ENCODE measurements around the gene CD247. TPM values are rescaled to one million over a fixed set of nuclear protein-coding genes. Genes with fewer than 3 reads are reported as not detected.

The CD247 gene
- total and polyA plus RNA-seq, 10 of the 15 experiments (the other 5 are each of a cell fraction or from before 2014, with no cell fraction given) = 0.10 to 0.77 (median 0.30) TPM

DNA sequence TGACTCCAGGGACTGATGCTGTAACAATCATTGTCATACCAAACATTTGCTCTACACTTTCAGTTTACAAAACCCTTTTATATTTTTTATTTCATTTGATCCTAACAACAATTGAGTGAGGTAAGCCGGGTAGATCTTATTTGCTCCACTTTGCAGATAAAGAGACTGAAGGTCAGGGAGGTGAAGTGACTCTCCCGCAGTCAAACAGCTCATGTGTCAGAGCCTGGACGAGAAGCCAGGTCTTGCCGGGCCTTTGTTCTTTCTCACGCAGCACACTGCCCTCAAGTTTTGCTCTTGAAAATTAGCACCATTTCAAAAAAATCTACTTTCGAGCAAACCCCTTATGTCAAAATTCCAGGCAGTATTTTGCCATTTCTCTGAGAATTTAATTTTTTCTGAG lies 65.2 kb downstream of the CD247 start:
- Histone ChIP-seq H3K36me3 (ENCODE audit: control insufficient read depth in 2 of 2, insufficient read depth in 2 of 2, low read length in 1 of 2) (no peaks in the 10 kb centered on the region), H4K20me1 (ENCODE audit: control insufficient read depth, insufficient read depth) (no peaks in the 10 kb centered on the region), H3K79me2 (ENCODE audit: control insufficient read depth, insufficient read depth, low read length) (no peaks in the 10 kb centered on the region), H3K27me3 (replicated peaks in 1 of 2; ENCODE audit: control insufficient read depth in 2 of 2, insufficient read depth in 2 of 2, low read length in 1 of 2) (no peaks in the 10 kb centered on the region), H3K4me1 (ENCODE audit: control insufficient read depth, insufficient read depth, low read length) (peaks cover 8% of the 10 kb centered on the region), H3K4me2 (ENCODE audit: control insufficient read depth, insufficient read depth) (no peak overlapping the region), H3K9ac (ENCODE audit: control insufficient read depth, insufficient read depth, low read length) (no peak overlapping the region), H3K4me3 (no peak overlapping the region), H3K9me3 (replicated peaks; ENCODE audit: control insufficient read depth, insufficient read depth, low read length) (no peaks in the 10 kb centered on the region), H2AFZ (ENCODE audit: control insufficient read depth, low read depth, low read length) (no peak overlapping the region), H3K27ac (ENCODE audit: control insufficient read depth, insufficient read depth) (no peak overlapping the region)
- no TSS peak for BruUV-seq (replicated peaks)
- ChIA-PET CTCF (interaction anchor here (1.2 to 4.2 kb wide), 3 partner anchors 10 to 86 kb away, joined by 4 to 25 read pairs (median 5); no protein-coding TSS in a partner anchor), POLR2A (no interaction called here), SMC1A (ENCODE audit: uncharacterized antibody, unreplicated experiment) (interaction anchor here (0.8 to 5.2 kb wide), 4 partner anchors 15 to 87 kb away, joined by 3 to 34 read pairs (median 10); no protein-coding TSS in a partner anchor), RAD21 (ENCODE audit: unreplicated experiment) (interaction anchor here (0.5 to 5.5 kb wide), 3 partner anchors 80 to 249 kb away, joined by 3 to 35 read pairs (median 8); no protein-coding TSS in a partner anchor)
- no peak for DNase-seq (ENCODE audit: low read depth, low spot score)
- ATAC-seq = no peak
- intact Hi-C loops (cut with micrococcal nuclease; ENCODE audit: unreplicated experiment) = no loop called here
- TF ChIP-seq ESRRA (IDR thresholded peaks at IDR 0.05; ENCODE audit: low read length) (no peak), POLR2A (IDR thresholded peaks at IDR 0.05; ENCODE audit: low read depth, low read length) (no peak), IKZF1 (conservative IDR thresholded peaks at IDR 0.05) (no peak), DPF2 (IDR thresholded peaks at IDR 0.05) (no peak), TCF12 (IDR thresholded peaks at IDR 0.05; ENCODE audit: low read depth, low read length) (no peak)
- TF ChIP-seq, protein P1, sequence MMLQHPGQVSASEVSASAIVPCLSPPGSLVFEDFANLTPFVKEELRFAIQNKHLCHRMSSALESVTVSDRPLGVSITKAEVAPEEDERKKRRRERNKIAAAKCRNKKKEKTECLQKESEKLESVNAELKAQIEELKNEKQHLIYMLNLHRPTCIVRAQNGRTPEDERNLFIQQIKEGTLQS (IDR thresholded peaks at IDR 0.05; ENCODE audit: borderline replicate concordance, extremely low read depth, low read depth, low read length) = no peak
- in situ Hi-C loops (cut with MboI) = no loop called here
- no peak for FAIRE-seq
- 83% methylated on average over 6 of the region's 6 CpGs for WGBS (ENCODE audit: insufficient coverage, insufficient replicate concordance, low lambda C conversion rate, missing lambda C conversion rate)

DNA sequence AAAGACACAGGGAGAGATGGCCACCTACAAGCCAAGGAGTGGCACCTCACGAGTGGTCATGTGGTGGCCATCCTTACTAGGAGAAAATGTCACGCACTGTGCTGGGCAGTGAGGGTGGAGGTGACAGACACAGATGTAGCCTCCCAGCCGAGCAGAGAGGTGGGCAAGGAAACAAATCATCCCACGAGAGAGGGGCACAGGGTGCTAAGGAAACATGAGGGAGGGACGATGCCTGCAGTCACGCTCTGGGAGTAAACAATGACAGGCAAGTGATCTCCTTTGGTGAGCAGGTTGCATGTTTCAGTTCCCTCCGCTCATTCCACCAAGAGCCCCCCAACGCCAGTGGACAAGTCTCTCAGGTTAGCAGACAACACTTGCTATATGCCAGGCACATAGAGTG lies 65.8 kb downstream of the CD247 start:
- Histone ChIP-seq H3K4me1 (ENCODE audit: control insufficient read depth, insufficient read depth, low read length) (peaks cover 13% of the 10 kb centered on the region), H3K9ac (ENCODE audit: control insufficient read depth, insufficient read depth, low read length) (no peak overlapping the region), H4K20me1 (ENCODE audit: control insufficient read depth, insufficient read depth) (no peaks in the 10 kb centered on the region), H2AFZ (ENCODE audit: control insufficient read depth, low read depth, low read length) (no peak overlapping the region), H3K27me3 (replicated peaks in 1 of 2; ENCODE audit: control insufficient read depth in 2 of 2, insufficient read depth in 2 of 2, low read length in 1 of 2) (no peaks in the 10 kb centered on the region), H3K4me3 (no peak overlapping the region), H3K36me3 (ENCODE audit: control insufficient read depth in 2 of 2, insufficient read depth in 2 of 2, low read length in 1 of 2) (no peaks in the 10 kb centered on the region), H3K79me2 (ENCODE audit: control insufficient read depth, insufficient read depth, low read length) (no peaks in the 10 kb centered on the region), H3K27ac (ENCODE audit: control insufficient read depth, insufficient read depth) (no peak overlapping the region), H3K4me2 (ENCODE audit: control insufficient read depth, insufficient read depth) (no peak overlapping the region), H3K9me3 (replicated peaks; ENCODE audit: control insufficient read depth, insufficient read depth, low read length) (no peaks in the 10 kb centered on the region)
- intact Hi-C loops (cut with micrococcal nuclease; ENCODE audit: unreplicated experiment) = no loop called here
- no peak for DNase-seq (ENCODE audit: low read depth, low spot score)
- POLR2A ChIA-PET = no interaction called here
- SMC1A ChIA-PET (ENCODE audit: uncharacterized antibody, unreplicated experiment) = interaction anchor here (0.8 to 5.2 kb wide), 2 partner anchors 16 to 81 kb away, joined by 3 to 34 read pairs; no protein-coding TSS in a partner anchor
- RAD21 ChIA-PET (ENCODE audit: unreplicated experiment) = interaction anchor here (5.5 kb wide), 1 partner anchor 81 kb away, joined by 35 read pairs; no protein-coding TSS in a partner anchor
- BruUV-seq (replicated peaks) = no TSS peak
- WGBS (ENCODE audit: insufficient coverage, insufficient replicate concordance, low lambda C conversion rate, missing lambda C conversion rate) = 80% methylated on average over 8 of the region's 8 CpGs
- CTCF ChIA-PET = interaction anchor here (1.7 to 4.2 kb wide), 3 partner anchors 10 to 85 kb away, joined by 5 to 25 read pairs (median 5); no protein-coding TSS in a partner anchor
- FAIRE-seq = no peak
- in situ Hi-C loops (cut with MboI) = no loop called here
- ATAC-seq = no peak
- TF ChIP-seq JUND (IDR thresholded peaks at IDR 0.05; ENCODE audit: low read depth, low read length) = no peak
- TF ChIP-seq, protein P2, sequence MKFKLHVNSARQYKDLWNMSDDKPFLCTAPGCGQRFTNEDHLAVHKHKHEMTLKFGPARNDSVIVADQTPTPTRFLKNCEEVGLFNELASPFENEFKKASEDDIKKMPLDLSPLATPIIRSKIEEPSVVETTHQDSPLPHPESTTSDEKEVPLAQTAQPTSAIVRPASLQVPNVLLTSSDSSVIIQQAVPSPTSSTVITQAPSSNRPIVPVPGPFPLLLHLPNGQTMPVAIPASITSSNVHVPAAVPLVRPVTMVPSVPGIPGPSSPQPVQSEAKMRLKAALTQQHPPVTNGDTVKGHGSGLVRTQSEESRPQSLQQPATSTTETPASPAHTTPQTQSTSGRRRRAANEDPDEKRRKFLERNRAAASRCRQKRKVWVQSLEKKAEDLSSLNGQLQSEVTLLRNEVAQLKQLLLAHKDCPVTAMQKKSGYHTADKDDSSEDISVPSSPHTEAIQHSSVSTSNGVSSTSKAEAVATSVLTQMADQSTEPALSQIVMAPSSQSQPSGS (IDR thresholded peaks at IDR 0.05; ENCODE audit: low read length) = no peak
- TF ChIP-seq IKZF2 (IDR thresholded peaks at IDR 0.05) = no peak
- TF ChIP-seq TCF7 (IDR thresholded peaks at IDR 0.05; ENCODE audit: borderline replicate concordance) = no peak
- TF ChIP-seq, protein P3, sequence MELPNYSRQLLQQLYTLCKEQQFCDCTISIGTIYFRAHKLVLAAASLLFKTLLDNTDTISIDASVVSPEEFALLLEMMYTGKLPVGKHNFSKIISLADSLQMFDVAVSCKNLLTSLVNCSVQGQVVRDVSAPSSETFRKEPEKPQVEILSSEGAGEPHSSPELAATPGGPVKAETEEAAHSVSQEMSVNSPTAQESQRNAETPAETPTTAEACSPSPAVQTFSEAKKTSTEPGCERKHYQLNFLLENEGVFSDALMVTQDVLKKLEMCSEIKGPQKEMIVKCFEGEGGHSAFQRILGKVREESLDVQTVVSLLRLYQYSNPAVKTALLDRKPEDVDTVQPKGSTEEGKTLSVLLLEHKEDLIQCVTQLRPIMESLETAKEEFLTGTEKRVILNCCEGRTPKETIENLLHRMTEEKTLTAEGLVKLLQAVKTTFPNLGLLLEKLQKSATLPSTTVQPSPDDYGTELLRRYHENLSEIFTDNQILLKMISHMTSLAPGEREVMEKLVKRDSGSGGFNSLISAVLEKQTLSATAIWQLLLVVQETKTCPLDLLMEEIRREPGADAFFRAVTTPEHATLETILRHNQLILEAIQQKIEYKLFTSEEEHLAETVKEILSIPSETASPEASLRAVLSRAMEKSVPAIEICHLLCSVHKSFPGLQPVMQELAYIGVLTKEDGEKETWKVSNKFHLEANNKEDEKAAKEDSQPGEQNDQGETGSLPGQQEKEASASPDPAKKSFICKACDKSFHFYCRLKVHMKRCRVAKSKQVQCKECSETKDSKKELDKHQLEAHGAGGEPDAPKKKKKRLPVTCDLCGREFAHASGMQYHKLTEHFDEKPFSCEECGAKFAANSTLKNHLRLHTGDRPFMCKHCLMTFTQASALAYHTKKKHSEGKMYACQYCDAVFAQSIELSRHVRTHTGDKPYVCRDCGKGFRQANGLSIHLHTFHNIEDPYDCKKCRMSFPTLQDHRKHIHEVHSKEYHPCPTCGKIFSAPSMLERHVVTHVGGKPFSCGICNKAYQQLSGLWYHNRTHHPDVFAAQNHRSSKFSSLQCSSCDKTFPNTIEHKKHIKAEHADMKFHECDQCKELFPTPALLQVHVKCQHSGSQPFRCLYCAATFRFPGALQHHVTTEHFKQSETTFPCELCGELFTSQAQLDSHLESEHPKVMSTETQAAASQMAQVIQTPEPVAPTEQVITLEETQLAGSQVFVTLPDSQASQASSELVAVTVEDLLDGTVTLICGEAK (IDR thresholded peaks at IDR 0.05; ENCODE audit: borderline replicate concordance) = no peak
